Stimulated activated CD4-positive, alpha-beta T cell treated with anti-CD3 and anti-CD28 coated beads, TNF-alpha, amount 100 ng/mL, for 48 hours (primary cell): ENCODE data around the gene SLC12A5.

ENCODE experiments used
- DNase-seq, 3 donors: peaks; one replicate each; pipeline ENCODE4 v3.0.0-alpha.2; 2020; ENCODE audit warnings: low read depth in 3 of 3

Gene SLC12A5

GRCh38 chr20:46006964-46007363 is 22.1 kb upstream of the SLC12A5 start:
- DNase-seq = no peak

GRCh38 chr20:46007671-46008070 is 21.3 kb upstream of the SLC12A5 start:
- no peak for DNase-seq

GRCh38 chr20:46009816-46010215 is 19.2 kb upstream of the SLC12A5 start:
- DNase-seq = no peak

- peak in 1 of 3 donors; percentile 33 for DNase-seq
Measured at GRCh38 chr20:46010491-46011391, 18.3 kb upstream of the SLC12A5 start.

GRCh38 chr20:46011631-46012482 is 17.2 kb upstream of the SLC12A5 start:
- DNase-seq = peak in 1 of 3 donors; percentile 62

- no peak for DNase-seq
Measured at GRCh38 chr20:46012921-46013320, 16.1 kb upstream of the SLC12A5 start.

GRCh38 chr20:46013322-46013828 is 15.6 kb upstream of the SLC12A5 start:
- no peak for DNase-seq

DNA sequence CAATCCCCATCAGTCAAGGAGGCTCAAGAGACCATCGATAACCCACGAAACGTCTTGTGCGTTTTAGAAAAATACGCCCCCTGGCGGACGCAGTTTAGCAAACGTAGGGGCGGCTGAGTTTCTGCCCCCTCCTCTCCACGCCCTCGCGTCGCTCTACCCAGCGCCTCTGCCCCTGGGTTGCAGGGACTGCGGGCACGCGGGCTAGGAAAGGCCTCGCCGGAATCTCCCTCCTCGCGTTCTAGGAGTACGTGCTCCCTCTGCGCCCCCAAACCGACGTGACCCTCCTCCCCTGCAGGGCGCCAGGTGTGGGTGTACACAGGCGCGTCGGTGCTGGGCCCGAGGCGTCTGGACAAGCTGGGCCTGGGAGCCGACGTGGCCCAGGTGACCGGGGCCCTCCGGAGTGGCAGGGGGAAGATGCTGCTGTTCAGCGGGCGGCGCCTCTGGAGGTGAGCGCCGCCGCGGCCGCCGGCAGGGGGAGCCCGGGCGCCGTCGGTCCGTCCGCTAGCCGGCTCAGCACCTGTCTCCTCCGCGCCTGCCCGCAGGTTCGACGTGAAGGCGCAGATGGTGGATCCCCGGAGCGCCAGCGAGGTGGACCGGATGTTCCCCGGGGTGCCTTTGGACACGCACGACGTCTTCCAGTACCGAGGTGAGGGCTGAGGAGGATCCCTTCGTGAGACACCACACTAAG is 15.0 kb upstream of the SLC12A5 start:
- peak; percentile 39 to 66 (median 47) for DNase-seq

GRCh38 chr20:46014517-46015396 is 14.3 kb upstream of the SLC12A5 start:
- DNase-seq = no peak

DNA sequence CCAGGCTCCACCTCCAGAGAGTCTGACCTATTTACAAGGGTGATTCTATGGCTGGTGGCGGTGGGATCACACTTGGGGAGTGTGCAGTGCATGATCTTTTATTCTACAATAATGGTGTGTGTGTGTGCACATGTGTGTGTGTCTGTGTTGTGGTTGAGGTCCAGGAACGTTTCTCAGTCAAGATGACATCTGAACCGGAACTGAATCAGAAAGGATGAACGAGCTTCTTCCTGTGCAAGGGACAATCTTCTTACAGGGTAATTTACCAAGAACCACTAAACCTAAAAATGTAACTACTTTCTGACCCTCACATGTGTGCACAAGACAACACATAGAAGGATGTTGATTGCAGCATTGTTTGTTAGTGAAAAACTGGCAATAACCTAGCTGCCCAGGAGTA is 11.7 kb upstream of the SLC12A5 start:
- no peak for DNase-seq

DNA sequence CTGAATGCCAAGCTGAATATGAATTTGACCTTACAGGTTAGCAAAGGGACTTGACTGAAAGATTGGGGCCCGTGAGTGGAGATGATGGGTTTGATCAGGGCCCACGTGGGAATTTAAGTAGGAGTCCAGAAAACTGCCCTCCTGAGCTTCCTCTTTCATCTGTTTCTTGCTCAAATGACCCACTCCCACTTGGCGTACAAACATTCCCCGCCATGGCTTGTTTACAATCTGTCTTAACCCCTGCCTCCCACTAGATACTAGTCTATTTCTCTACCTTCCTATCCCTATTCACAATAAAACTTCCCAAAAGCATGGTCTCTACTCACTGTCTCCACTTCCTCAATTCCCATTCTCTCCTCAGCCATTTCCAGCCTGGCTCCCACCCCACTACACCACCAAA is 10.9 kb upstream of the SLC12A5 start:
- DNase-seq = no peak

DNA sequence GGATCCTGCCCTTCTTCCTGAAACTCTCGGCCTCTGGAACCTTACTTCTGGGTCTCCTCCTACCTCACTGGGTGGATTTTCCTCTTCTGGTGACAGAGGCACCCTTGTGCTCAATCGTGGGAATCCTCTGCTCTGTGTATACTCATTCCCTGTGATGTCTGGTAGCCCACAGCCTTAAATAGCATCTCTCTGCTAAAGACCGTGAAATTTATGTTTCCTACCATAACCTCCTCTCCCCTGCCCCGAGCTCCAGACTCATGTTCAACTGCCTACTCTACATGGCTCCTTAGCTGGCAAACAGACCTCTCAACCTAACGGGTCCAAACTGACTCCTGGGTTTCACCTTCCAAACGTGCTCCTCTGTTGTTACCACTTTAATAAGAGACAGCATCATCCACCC is 10.4 kb upstream of the SLC12A5 start:
- DNase-seq = no peak

GRCh38 chr20:46020555-46020954 is 8.5 kb upstream of the SLC12A5 start:
- no peak for DNase-seq

DNA sequence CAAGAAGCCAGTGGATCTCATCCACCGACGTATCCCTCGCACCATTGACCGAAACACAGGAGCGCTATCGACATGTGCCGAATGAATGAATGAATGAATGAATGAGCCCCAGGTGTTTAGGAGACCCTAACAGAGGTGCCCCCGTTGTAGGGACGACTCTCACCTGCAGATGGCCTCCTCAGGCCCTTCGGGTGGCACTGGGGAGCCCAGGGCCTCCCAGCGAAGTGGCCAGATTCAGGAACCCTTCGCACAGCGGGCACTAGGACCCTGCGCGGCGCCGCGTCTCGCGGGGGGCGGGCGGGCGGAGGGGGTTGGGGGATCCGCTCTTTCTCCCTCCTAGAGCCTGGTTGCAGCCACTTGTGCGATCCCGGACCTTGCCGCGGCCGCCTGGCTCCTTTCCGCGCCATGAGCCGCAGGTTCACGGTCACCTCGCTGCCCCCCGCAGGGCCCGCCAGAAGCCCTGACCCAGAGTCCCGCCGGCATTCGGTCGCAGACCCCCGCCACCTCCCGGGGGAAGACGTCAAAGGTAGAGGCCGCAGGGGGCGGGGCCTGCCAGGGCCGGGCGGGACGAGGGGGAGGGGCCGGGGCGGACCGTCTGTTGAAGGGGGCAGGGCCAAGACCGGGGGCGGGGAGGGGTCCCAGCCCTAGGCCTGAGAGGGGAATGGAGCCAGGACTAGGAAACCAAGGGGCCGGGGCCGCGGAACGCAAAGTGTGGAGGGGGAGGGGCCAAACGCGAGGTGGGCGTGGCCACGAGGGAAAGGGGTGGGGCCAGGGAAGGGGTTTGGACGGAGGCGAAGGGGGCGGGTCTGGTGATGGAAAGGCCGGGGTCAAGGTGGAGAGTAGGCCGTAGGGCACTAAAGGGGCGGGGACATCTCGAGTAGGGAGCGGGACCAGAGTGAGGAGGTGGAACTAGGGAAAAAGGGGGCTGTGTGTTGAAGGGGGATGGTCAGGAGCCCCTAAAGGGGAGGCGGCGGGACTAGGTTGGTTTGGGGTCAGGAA is 7.4 kb upstream of the SLC12A5 start:
- peak in 2 of 3 donors; percentile 41 to 47 for DNase-seq

- peak; percentile 54 to 77 (median 68) for DNase-seq
Measured at GRCh38 chr20:46022411-46023147, 6.4 kb upstream of the SLC12A5 start.

DNA sequence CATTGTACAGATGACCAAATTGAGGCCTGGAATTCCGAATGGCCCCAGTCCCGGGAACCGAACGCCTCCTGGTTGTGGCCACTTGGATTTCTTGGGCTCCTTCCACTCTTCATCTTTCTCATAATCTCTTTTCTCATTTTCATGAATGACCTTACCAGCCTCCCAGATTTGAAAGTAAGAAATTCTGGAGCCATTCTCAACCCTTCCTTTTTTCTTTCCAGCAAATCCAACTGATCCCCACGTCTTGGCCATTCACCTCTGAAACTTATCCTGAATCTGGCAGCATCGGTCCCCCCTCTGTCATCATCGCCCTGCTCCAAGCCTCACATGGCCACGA is 5.9 kb upstream of the SLC12A5 start:
- no peak for DNase-seq

- DNase-seq = no peak
Measured at GRCh38 chr20:46023999-46024398, 5.0 kb upstream of the SLC12A5 start.

DNA sequence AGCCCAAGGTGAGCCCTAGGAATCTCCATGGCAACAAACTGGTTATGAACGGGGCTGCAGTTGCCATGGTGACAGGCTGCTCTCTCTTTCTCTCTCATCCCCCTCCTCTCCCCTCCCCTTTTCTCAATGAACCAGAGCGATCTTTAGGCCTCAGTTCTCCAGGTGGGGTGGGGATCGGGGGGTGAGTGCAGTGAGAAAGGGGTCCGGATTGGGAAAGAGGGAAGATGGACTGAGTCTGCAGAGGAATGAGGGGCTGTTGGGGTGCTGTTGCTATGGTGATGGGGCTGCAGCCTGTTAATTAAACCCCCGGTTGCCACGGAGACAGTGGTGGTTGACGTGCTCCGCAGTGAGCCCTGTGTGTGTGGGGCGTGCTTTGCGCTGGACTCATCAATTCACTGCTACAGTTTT is 3.6 kb upstream of the SLC12A5 start:
- no peak for DNase-seq

DNA sequence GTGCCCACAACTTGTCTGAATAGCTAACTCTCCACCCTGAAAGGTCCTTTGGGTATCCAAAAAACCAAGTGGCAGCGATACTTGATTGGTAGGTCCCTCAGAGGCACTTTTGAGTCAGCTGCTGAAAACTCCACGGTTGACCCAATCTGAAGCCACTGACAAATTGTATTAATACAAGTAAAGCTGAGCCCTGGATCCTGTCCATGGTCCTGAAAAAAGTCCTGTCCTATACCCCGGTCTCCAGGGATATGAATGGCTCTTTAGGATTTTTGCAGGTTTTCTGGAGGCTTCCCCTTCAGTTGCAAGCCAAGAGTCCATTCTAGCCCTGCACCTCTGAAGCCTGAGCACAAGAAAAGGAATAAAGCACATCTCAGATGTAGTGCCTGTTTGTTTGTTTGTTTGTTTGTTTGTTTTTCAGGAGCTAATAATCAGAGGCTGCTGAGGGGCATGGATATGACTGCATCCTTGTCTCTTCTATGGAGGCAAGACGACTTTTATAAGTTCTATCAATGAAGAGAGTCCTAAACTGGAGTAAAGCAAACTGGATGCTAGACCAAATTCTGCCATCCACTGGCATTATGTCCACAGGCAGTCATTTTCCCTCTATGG is 1.7 kb upstream of the SLC12A5 start:
- peak in 1 of 3 donors; percentile 40 for DNase-seq
